Measurements from ENCODE around the gene SIRT6. TPM values are rescaled to one million over a fixed set of nuclear protein-coding genes. Genes with fewer than 3 reads are reported as not detected.
"Not testable (repeated sequence)": the region's sequence is repeated elsewhere in the genome, so short reads cannot be mapped to it uniquely, and the experiment has no call there.

Gene SIRT6
- total RNA-seq = 1 to 10 TPM; 8.1 to 9.1 TPM
- 10 to 100 TPM; 39.8 to 45.4 TPM for polyA plus RNA-seq (ENCODE audit: insufficient read length in 2 of 2)
- long read RNA-seq, donor 1, transcript SIRT6-202 (8 exons, 1,641 nt) = major isoform, 8 of 13 reads
- long read RNA-seq, donor 1, partial matches to known transcripts = 0 of 13 reads
- long read RNA-seq, donor 1, other reads (novel, unspliced or antisense) = 0 of 13 reads
- long read RNA-seq, donor 2, partial matches to known transcripts = 29 of 42 reads
- long read RNA-seq, donor 2, other reads (novel, unspliced or antisense) = 10 of 42 reads
- long read RNA-seq, donor 3 = 0 reads
- long read RNA-seq, donor 4, transcript SIRT6-202 (8 exons, 1,641 nt) = major isoform, 8 of 8 reads
- long read RNA-seq, donor 4, partial matches to known transcripts = 0 of 8 reads
- long read RNA-seq, donor 4, other reads (novel, unspliced or antisense) = 0 of 8 reads

DNA sequence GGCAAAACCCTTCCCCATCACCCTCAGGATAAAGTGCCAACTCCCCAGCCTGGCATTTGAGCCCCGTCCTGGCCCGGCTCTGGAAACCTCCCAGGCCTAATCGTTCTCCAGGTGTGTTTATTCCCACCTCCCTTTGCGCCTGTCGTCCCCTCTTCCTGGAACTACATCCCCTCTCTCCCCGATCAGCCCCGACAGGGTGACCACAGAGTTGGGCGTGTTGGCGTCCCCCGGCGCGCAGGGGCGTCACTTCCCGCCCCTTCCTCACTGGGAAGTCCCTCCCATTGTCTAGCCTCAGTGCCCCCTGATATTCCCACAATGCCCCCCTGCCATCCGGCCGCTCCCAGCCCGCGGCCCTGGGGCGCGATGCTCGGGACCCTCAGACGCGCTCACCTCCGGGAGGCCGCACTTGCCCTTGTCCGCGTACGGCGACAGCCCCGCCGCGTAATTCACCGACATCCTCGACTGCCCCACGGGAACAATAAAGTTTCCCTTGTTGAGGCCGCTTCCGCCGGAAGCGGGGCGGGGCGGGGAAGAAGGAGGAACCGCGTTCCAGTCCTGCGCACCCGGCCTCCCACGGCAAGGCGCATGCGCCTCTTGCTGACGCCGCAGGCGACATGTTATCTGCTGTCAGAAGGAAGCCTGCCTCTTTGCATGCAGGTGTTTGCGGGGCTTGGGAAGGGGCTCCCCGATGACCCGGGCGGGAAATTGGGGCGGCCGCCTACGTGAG, at the start of gene SIRT6, which contains the start of gene ANKRD24:
Gene SIRT6 (minus strand): TSS at position 480 of the 727 bp plus-strand sequence. CDS start 24 bp downstream, at position 456.
Gene ANKRD24 (plus strand): TSS at position 606 of the 727 bp plus-strand sequence. CDS start 3,737 bp downstream, outside the sequence.
- H3K4me3 ChIP-seq (ENCODE audit: low read depth, low read length) = peak within 1 kb of the TSS; percentile 93
- peaks cover 36% of the 10 kb centered on the region for H3K4me1 ChIP-seq (ENCODE audit: control insufficient read depth, insufficient read depth, low read length)
- H3K9me3 ChIP-seq (ENCODE audit: control insufficient read depth, insufficient read depth, low read length) = no peaks in the 10 kb centered on the region
- H3K27me3 ChIP-seq (ENCODE audit: control insufficient read depth, insufficient read depth, low read length) = no peaks in the 10 kb centered on the region
- peak within 1 kb of the TSS; percentile 83 for H3K27ac ChIP-seq (ENCODE audit: low read depth, low read length)
- WGBS (ENCODE audit: insufficient coverage) = under 1% methylated on average over 58 of the region's 58 CpGs
- H3K36me3 ChIP-seq (ENCODE audit: control insufficient read depth, insufficient read depth, low read length) = peaks cover 36% of the 10 kb centered on the region
- peak; percentile 88 to 99 (median 92) for DNase-seq (ENCODE audit: low read depth in 4 of 6, low spot score in 6 of 6)

DNA sequence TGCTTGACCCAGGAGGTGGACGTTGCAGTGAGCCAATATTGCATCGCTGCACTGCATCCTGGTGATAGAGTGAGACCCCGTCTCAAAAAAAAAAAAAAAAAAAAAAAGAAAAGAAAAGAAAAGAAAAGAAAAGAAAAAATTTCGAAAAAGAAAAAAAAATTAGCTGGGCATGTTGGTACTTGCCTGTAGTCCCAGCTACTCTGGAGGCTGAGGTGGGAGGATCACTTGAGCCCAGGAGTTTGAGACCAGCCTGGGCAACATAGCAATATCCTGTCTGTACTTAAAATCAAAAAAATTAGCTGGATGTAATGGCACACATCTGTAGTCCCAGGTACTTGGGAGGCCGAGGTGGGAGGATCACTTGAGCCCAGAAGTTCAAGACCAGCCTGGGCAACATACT, 49.8 kb upstream of the SIRT6 start:
- H3K4me1 ChIP-seq (ENCODE audit: control insufficient read depth, insufficient read depth, low read length); H3K9me3 ChIP-seq (ENCODE audit: control insufficient read depth, insufficient read depth, low read length); H3K36me3 ChIP-seq (ENCODE audit: control insufficient read depth, insufficient read depth, low read length); H3K27ac ChIP-seq (ENCODE audit: low read depth, low read length); H3K4me3 ChIP-seq (ENCODE audit: low read depth, low read length); DNase-seq (ENCODE audit: low read depth in 4 of 6, low spot score in 6 of 6): not testable (repeated sequence)
- WGBS (ENCODE audit: insufficient coverage) = 40% methylated on average over 1 of the region's 5 CpGs
- peaks cover 19% of the 10 kb centered on the region for H3K27me3 ChIP-seq (ENCODE audit: control insufficient read depth, insufficient read depth, low read length)

DNA sequence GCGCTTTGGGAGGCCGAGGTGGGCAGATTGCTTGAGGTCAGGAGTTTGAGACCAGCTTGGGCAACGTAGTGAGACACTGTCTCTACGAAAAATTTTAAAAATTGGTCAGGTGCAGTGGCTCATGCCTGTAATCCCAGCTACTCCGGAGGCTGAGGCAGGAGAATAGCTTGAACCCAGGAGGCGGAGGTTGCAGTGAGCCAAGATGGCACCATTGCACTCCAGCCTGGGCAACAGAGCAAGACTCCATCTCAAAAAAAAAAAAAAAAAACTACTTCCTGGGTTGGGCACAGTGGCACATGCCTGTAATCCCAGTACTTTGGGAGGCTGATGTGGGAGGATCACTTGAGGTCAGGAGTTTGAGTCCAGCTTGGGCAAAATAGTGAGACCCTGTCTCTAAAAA, 49.2 kb upstream of the SIRT6 start:
- not testable (repeated sequence) for H3K4me1 ChIP-seq (ENCODE audit: control insufficient read depth, insufficient read depth, low read length); H3K4me3 ChIP-seq (ENCODE audit: low read depth, low read length); H3K9me3 ChIP-seq (ENCODE audit: control insufficient read depth, insufficient read depth, low read length); H3K27ac ChIP-seq (ENCODE audit: low read depth, low read length); H3K36me3 ChIP-seq (ENCODE audit: control insufficient read depth, insufficient read depth, low read length); DNase-seq (ENCODE audit: low read depth in 4 of 6, low spot score in 6 of 6)
- 83% methylated on average over 5 of the region's 6 CpGs for WGBS (ENCODE audit: insufficient coverage)
- H3K27me3 ChIP-seq (ENCODE audit: control insufficient read depth, insufficient read depth, low read length) = peaks cover 19% of the 10 kb centered on the region

DNA sequence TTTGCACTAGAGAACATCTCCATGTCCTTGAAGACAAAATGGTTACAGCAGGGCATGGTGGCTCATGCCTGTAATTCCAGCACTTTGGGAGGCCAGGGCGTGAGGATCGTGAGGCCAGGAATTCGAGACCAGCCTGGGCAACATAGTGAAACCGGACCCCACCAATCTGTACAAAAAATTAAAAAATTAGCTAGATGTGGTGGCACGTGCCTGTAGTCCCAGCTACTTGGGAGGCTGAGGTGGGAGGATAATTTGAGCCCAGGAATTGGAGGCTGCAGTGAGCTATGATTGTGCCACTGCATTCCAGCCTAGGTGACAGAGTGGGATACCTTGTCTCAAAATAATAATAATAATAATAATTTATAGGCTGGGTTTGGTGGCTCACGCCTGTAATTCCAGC, 47.9 kb upstream of the SIRT6 start:
- not testable (repeated sequence) for H3K4me1 ChIP-seq (ENCODE audit: control insufficient read depth, insufficient read depth, low read length); H3K4me3 ChIP-seq (ENCODE audit: low read depth, low read length); H3K36me3 ChIP-seq (ENCODE audit: control insufficient read depth, insufficient read depth, low read length); H3K27ac ChIP-seq (ENCODE audit: low read depth, low read length); DNase-seq (ENCODE audit: low read depth in 4 of 6, low spot score in 6 of 6); H3K9me3 ChIP-seq (ENCODE audit: control insufficient read depth, insufficient read depth, low read length)
- H3K27me3 ChIP-seq (ENCODE audit: control insufficient read depth, insufficient read depth, low read length) = peaks cover 19% of the 10 kb centered on the region
- no CpG with 5 or more reads among the region's 6 CpGs for WGBS (ENCODE audit: insufficient coverage)

DNA sequence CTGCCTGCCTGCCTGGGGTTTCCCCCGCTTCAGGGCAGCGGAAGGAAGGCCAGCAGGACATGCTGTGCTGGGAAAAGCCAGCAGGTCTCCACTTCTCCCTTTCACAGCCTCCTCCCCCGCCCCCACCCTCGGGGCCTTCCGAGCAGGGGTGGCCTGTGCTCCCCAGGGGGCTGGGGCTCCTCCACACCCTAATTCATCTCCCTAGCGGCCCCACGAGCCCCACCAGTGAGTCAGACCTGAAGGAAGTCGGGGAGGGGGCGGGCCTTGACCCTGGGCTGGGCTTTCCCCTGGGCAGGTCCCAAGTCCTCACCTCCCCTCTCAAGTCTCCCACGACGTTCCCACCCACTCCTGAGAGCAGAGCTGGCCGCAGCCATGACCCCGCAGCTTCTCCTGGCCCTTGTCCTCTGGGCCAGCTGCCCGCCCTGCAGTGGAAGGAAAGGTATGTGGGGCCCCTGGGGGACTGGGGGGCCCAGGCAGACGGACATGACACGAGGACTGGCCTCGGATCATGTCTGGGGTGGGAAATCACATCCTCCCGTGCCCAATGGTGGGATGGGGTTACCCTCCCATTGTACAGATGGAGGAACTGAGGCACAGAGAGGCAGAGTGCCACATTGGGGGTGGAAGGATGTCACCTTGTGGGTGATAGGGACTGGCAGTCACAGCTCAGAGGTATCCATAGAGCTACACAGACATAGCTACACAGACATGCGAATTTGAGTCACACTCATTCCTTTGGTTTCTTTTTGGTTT, 47.0 kb upstream of the SIRT6 start, which contains the start of gene EBI3:
Gene EBI3 (plus strand): TSS at position 345 of the 753 bp plus-strand sequence. CDS start 28 bp downstream, at position 373.
- Histone ChIP-seq H3K36me3 (ENCODE audit: control insufficient read depth, insufficient read depth, low read length) (peaks cover 4% of the 10 kb centered on the region), H3K4me3 (ENCODE audit: low read depth, low read length) (no peak within 1 kb of the TSS), H3K27me3 (ENCODE audit: control insufficient read depth, insufficient read depth, low read length) (peaks cover 19% of the 10 kb centered on the region), H3K4me1 (ENCODE audit: control insufficient read depth, insufficient read depth, low read length) (peaks cover 14% of the 10 kb centered on the region), H3K27ac (ENCODE audit: low read depth, low read length) (no peak within 1 kb of the TSS), H3K9me3 (ENCODE audit: control insufficient read depth, insufficient read depth, low read length) (no peaks in the 10 kb centered on the region)
- 30% methylated on average over 12 of the region's 19 CpGs for WGBS (ENCODE audit: insufficient coverage)
- no peak for DNase-seq (ENCODE audit: low read depth in 4 of 6, low spot score in 6 of 6)

DNA sequence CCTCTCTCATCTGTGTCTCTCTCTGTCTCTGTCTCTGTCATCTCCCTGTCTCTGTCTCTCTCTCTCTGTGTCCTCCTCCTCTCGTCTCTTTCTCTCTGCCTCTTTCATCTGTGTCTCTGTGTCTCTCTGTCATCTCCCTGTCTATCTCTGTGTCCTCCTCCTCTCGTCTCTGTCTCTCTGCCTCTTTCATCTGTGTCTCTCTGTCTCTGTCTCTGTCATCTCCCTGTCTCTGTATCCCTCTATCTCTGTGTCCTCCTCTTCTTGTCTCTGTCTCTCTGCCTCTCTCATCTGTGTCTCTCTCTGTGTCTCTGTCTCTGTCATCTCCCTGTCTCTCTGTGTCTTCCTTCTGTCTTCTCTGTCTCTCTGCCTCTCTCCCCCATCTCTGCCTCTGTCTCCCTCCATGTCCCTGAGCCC, 46.4 kb upstream of the SIRT6 start:
- Histone ChIP-seq H3K27me3 (ENCODE audit: control insufficient read depth, insufficient read depth, low read length) (peaks cover 19% of the 10 kb centered on the region), H3K9me3 (ENCODE audit: control insufficient read depth, insufficient read depth, low read length) (no peaks in the 10 kb centered on the region), H3K4me3 (ENCODE audit: low read depth, low read length) (no peak overlapping the region), H3K36me3 (ENCODE audit: control insufficient read depth, insufficient read depth, low read length) (peaks cover 6% of the 10 kb centered on the region), H3K4me1 (ENCODE audit: control insufficient read depth, insufficient read depth, low read length) (peaks cover 19% of the 10 kb centered on the region), H3K27ac (ENCODE audit: low read depth, low read length) (no peak overlapping the region)
- no peak for DNase-seq (ENCODE audit: low read depth in 4 of 6, low spot score in 6 of 6)
- WGBS (ENCODE audit: insufficient coverage) = 85% methylated on average over 2 of the region's 2 CpGs

DNA sequence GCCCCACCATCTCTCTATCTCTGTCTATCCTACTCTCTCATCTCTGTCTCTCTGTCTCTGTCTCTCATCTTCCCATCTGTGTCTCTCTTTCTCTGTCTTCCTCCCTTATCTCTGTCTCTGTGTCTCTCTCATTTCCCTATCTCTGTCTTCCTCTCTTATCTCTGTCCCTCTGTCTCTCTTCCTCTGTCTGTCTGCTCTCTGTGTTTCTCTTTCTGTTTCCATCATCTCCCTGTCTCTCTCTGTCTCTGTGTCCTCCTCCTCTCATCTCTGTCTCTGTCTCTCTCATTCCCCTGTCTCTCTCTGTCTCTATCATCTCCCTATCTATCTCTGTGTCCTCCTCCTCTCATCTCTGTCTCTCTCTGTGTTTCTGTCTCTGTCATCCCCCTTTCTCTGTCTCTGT, 45.4 kb upstream of the SIRT6 start:
- no peak overlapping the region for H3K4me3 ChIP-seq (ENCODE audit: low read depth, low read length)
- H3K4me1 ChIP-seq (ENCODE audit: control insufficient read depth, insufficient read depth, low read length) = peaks cover 15% of the 10 kb centered on the region
- peaks cover 16% of the 10 kb centered on the region for H3K27me3 ChIP-seq (ENCODE audit: control insufficient read depth, insufficient read depth, low read length)
- H3K9me3 ChIP-seq (ENCODE audit: control insufficient read depth, insufficient read depth, low read length) = no peaks in the 10 kb centered on the region
- peaks cover 6% of the 10 kb centered on the region for H3K36me3 ChIP-seq (ENCODE audit: control insufficient read depth, insufficient read depth, low read length)
- no peak for DNase-seq (ENCODE audit: low read depth in 4 of 6, low spot score in 6 of 6)
- no peak overlapping the region for H3K27ac ChIP-seq (ENCODE audit: low read depth, low read length)

DNA sequence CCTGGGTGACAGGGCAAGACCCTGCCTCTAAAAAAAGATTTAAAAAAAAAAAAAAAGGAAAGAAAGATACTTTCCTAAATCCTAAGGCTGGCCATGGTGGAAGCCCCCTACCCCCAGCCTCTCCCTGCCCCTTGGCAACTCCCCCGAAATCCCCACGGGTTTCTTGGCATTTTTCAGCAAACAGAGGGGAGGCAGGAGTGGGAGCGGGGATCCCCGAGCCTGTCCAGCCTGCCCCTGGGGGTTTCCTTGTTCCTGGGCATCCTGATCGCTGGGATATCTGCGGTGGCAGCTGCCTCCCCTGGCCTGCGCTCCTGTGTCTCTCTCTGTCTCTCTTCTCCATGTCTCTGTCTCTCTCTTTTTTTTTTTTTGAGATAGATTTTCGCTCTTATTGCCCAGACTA, 43.5 kb upstream of the SIRT6 start:
- WGBS (ENCODE audit: insufficient coverage) = 75% methylated on average over 6 of the region's 8 CpGs
- H3K27me3 ChIP-seq (ENCODE audit: control insufficient read depth, insufficient read depth, low read length) = peaks cover 16% of the 10 kb centered on the region

DNA sequence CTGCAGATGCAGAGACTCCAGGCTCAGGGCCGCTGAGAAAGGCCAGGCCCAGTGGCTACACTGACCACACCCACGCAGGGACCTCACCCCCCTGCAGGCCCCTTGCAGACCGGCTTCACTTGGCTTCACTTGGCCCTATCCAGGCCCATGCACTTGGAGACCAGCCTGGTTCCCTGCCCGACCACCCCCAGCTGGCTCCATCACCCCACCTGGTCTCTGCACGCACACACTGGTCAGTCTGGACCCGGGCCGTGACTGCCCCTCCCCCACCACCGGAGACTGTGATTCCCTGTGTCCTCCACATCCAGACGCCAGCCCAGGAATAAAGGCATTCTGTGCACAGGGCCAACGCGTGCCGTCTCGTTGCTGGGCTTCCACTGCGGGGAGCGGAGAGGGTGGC, 42.1 kb upstream of the SIRT6 start:
- DNase-seq (ENCODE audit: low read depth in 4 of 6, low spot score in 6 of 6) = peak in 1 of 6 donors; percentile 51
- H3K4me3 ChIP-seq (ENCODE audit: low read depth, low read length) = no peak overlapping the region
- peaks cover 16% of the 10 kb centered on the region for H3K27me3 ChIP-seq (ENCODE audit: control insufficient read depth, insufficient read depth, low read length)
- peaks cover 15% of the 10 kb centered on the region for H3K4me1 ChIP-seq (ENCODE audit: control insufficient read depth, insufficient read depth, low read length)
- H3K36me3 ChIP-seq (ENCODE audit: control insufficient read depth, insufficient read depth, low read length) = peaks cover 10% of the 10 kb centered on the region
- no peak overlapping the region for H3K27ac ChIP-seq (ENCODE audit: low read depth, low read length)
- 60% methylated on average over 15 of the region's 15 CpGs for WGBS (ENCODE audit: insufficient coverage)
- H3K9me3 ChIP-seq (ENCODE audit: control insufficient read depth, insufficient read depth, low read length) = no peaks in the 10 kb centered on the region

More for the DNA sequence above, 43.5 kb upstream of the SIRT6 start:
- peaks cover 15% of the 10 kb centered on the region for H3K4me1 ChIP-seq (ENCODE audit: control insufficient read depth, insufficient read depth, low read length)
- no peak overlapping the region for H3K4me3 ChIP-seq (ENCODE audit: low read depth, low read length)
- H3K9me3 ChIP-seq (ENCODE audit: control insufficient read depth, insufficient read depth, low read length) = no peaks in the 10 kb centered on the region
- no peak for DNase-seq (ENCODE audit: low read depth in 4 of 6, low spot score in 6 of 6)
- H3K27ac ChIP-seq (ENCODE audit: low read depth, low read length) = no peak overlapping the region
- H3K36me3 ChIP-seq (ENCODE audit: control insufficient read depth, insufficient read depth, low read length) = peaks cover 10% of the 10 kb centered on the region

Data from spinal cord (tissue), 10 donors.